ENCODE data around the gene ACACA. TPM values are rescaled to one million over a fixed set of nuclear protein-coding genes. Genes with fewer than 3 reads are reported as not detected.
"Not testable (repeated sequence)": the region's sequence is repeated elsewhere in the genome, so short reads cannot be mapped to it uniquely, and the experiment has no call there.

Gene ACACA
- total RNA-seq, 4 donors from 2014 or later = 47.9 to 56.2 (median 51.4) TPM

GRCh38 chr17:37146086-37147064 is 260.3 kb downstream of the ACACA start:
- 54% methylated on average over 8 of the region's 8 CpGs for WGBS

DNA sequence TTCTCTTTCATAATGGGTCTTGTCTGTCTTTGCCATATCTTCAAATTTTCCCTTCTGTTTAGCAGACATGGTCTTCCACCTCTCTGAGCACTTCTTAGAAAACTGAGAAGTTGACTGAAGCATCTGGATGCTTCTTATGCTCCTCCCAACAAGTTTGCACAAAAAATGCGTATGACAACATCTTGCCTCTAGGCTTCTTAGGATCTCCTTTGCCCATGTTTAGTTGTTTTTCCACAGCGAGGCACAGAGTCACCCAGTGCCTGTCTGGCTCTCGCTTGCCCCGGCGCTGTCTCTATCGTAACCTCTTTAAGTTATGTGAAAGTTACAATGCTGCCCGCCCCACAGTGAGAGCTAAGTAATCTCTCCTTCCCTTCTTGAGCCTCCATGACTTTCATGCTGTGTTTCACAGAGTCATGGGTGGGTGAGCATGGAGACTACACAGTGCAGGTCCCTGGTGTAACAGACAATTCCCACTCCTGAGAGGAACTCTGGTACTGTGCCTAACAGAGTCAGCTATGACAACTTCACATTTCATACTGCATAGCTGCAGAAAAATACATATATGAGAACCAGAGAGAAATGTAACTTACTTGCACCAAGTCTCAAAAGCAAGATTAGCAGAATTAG is 262.4 kb downstream of the ACACA start:
- no peaks in the 10 kb centered on the region for H3K9me3 ChIP-seq
- peaks cover 8% of the 10 kb centered on the region for H3K36me3 ChIP-seq
- no peak for DNase-seq (ENCODE audit: low spot score in 2 of 2)
- H3K4me3 ChIP-seq = no peak overlapping the region
- H3K27ac ChIP-seq = no peak overlapping the region
- TF ChIP-seq POLR2A (IDR thresholded peaks at IDR 0.05) (no peak), EP300 (IDR thresholded peaks at IDR 0.05) (no peak), POLR2AphosphoS5 (IDR thresholded peaks at IDR 0.05) (no peak)
- TF ChIP-seq, protein P1, sequence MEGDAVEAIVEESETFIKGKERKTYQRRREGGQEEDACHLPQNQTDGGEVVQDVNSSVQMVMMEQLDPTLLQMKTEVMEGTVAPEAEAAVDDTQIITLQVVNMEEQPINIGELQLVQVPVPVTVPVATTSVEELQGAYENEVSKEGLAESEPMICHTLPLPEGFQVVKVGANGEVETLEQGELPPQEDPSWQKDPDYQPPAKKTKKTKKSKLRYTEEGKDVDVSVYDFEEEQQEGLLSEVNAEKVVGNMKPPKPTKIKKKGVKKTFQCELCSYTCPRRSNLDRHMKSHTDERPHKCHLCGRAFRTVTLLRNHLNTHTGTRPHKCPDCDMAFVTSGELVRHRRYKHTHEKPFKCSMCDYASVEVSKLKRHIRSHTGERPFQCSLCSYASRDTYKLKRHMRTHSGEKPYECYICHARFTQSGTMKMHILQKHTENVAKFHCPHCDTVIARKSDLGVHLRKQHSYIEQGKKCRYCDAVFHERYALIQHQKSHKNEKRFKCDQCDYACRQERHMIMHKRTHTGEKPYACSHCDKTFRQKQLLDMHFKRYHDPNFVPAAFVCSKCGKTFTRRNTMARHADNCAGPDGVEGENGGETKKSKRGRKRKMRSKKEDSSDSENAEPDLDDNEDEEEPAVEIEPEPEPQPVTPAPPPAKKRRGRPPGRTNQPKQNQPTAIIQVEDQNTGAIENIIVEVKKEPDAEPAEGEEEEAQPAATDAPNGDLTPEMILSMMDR (IDR thresholded peaks at IDR 0.05) = no peak
- 68% methylated on average over 7 of the region's 7 CpGs for WGBS
- H3K4me1 ChIP-seq = no peaks in the 10 kb centered on the region
- H3K27me3 ChIP-seq = no peaks in the 10 kb centered on the region

More at GRCh38 chr17:37146086-37147064, 260.3 kb downstream of the ACACA start:
- no peak overlapping the region for H3K27ac ChIP-seq
- no peaks in the 10 kb centered on the region for H3K9me3 ChIP-seq
- H3K4me1 ChIP-seq = no peaks in the 10 kb centered on the region
- H3K4me3 ChIP-seq = no peak overlapping the region
- no peak for TF ChIP-seq POLR2A (IDR thresholded peaks at IDR 0.05)
- TF ChIP-seq POLR2AphosphoS5 (IDR thresholded peaks at IDR 0.05) = no peak
- TF ChIP-seq, protein P1 (IDR thresholded peaks at IDR 0.05) = no peak
- no peak for TF ChIP-seq EP300 (IDR thresholded peaks at IDR 0.05)
- no peaks in the 10 kb centered on the region for H3K27me3 ChIP-seq
- DNase-seq (ENCODE audit: low spot score in 2 of 2) = no peak
- peaks cover 20% of the 10 kb centered on the region for H3K36me3 ChIP-seq

- H3K4me3 ChIP-seq; H3K4me1 ChIP-seq; H3K27me3 ChIP-seq; H3K36me3 ChIP-seq; H3K27ac ChIP-seq; H3K9me3 ChIP-seq; DNase-seq (ENCODE audit: low spot score in 2 of 2): not testable (repeated sequence)
- WGBS = 86% methylated on average over 3 of the region's 3 CpGs
Measured at GRCh38 chr17:37143558-37143957, 263.1 kb downstream of the ACACA start.

DNA sequence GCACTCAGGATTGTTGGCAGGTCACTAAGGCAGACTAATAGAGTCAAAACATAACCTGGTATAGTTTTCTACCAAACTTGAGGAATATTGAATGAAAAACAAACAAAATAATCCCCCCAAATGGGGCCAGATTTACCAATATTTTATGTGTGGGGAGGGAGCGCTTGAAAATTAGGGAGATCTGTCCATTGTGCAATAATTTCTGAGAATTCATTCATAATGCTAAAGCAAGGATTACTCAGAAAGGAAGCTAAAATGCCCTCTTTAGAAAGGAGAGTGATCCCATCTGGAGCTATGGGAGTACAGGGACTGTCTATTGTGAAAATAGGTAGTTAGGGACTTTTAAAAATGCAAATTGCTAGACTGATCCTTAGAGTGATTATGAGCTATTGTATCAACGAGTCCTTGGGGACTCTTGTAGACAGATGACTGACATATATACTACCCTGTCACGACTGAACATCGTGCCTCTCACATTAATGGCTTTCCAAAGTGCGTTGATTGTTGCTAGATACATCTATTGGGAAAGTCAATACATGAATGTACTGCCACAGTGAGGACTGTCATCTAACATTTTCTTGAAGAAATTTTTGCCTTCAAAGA is 264.2 kb downstream of the ACACA start:
- Histone ChIP-seq H3K9me3 (no peaks in the 10 kb centered on the region), H3K27me3 (no peaks in the 10 kb centered on the region), H3K4me3 (no peak overlapping the region), H3K4me1 (no peaks in the 10 kb centered on the region), H3K36me3 (peaks cover 11% of the 10 kb centered on the region), H3K27ac (no peak overlapping the region)
- no peak for DNase-seq (ENCODE audit: low spot score in 2 of 2)
- TF ChIP-seq, protein P1 (IDR thresholded peaks at IDR 0.05) = no peak
- TF ChIP-seq EP300 (IDR thresholded peaks at IDR 0.05) (no peak), POLR2AphosphoS5 (IDR thresholded peaks at IDR 0.05) (no peak)
- 84% methylated on average over 5 of the region's 5 CpGs for WGBS

DNA sequence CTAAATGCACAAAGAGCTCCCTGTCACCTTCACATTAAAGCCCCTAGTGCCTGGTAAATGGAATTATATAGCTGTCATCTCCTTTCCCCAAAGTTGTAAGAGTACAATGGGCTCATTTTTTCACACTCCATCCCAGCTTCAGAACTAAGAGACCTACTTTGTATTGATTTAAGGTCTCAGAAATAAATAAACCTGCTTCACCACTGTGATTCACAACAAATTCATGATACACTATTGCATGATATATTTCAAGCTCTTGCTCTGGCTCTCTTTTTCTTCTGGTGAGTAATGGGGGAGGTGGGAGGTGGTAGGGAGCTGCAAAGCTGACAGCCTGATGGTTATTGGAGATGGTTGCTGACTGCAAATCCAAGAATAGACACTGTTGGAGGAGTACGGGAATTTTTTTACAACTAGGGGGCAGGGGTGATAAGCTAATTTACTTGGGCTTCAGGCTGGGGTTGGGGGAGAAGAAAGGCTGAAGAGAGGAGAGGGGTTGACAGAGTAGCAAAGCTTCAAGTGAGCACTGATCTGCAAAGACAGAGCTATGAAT is 268.0 kb downstream of the ACACA start:
- 88% methylated on average over 1 of the region's 1 CpG for WGBS
- Histone ChIP-seq H3K4me1 (no peaks in the 10 kb centered on the region), H3K9me3 (no peaks in the 10 kb centered on the region), H3K27ac (no peak overlapping the region), H3K27me3 (no peaks in the 10 kb centered on the region), H3K4me3 (no peak overlapping the region), H3K36me3 (peaks cover 6% of the 10 kb centered on the region)
- no peak for DNase-seq (ENCODE audit: low spot score in 2 of 2)
- TF ChIP-seq POLR2AphosphoS5 (IDR thresholded peaks at IDR 0.05) (no peak), POLR2A (IDR thresholded peaks at IDR 0.05) (no peak), EP300 (IDR thresholded peaks at IDR 0.05) (no peak)
- TF ChIP-seq, protein P1 (IDR thresholded peaks at IDR 0.05) = no peak

All from suprapubic skin (tissue), 4 donors.